Measurements from ENCODE around the gene ITCH. TPM values are rescaled to one million over a fixed set of nuclear protein-coding genes. Genes with fewer than 3 reads are reported as not detected.
A peak's percentile ranks its signal among the peaks of the same experiment; 100 is the strongest.

Gene ITCH
- total RNA-seq, 1 donor from 2014 or later: 110 TPM

DNA sequence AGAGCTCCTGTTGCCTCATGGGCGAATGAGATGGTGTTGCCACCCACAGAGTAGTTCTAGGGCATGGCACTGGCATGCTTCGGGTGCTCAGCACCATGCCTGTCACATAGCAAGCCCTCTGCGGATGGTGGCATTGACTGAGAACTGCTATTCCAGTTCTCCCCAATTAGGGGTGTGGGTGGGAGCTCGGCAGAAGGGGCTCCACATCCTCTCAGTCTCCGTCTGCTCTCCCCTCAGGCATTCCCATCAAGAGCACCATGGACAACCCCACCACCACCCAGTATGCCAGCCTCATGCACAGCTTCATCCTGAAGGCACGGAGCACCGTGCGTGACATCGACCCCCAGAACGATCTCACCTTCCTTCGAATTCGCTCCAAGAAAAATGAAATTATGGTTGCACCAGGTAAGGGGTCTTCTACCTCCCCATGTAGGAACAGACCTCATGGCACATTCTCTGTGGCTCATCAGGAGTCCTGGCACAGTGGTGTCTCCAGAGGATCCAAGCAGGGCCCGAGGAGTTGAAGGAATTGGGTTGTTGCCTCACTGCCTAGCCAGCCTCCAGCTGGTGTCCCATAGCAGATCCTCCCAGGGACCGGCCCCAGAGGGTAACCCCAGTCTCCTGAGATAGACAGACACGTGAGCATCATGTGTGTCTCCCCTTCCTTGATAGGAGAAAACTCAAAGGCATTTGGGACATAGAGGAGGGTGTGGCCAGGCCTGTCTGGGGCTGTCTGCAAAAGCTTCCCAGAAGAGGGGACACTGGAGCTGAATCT, 171.5 kb downstream of the ITCH start:
- no peak for DNase-seq

DNA sequence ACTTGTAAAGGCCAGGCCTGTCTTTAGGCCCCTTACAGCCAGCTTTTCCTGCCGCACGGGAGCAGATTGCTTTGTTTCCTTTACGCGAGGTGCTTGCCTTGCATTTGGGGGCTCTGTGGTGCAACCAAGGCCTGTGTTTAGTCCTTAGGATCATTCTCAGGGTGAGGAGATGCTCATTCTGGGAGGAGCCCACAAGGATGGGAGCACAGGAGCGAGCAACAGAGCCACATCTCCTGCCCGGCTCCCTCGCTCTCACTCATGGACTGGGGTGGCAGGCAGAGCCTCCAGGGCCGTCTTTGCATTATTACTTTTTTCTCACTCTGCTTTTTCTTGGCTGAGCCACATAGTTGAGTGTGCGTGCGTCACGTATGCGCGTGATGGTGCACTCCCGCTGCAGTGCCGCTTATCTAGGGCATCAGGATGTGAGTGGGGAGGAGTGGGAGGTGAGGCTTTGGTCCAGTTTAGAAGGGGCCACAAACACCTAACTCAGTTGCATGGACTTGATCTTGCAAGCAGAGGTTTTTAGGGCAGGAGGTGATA, 172.3 kb downstream of the ITCH start:
- DNase-seq: peak; percentile 36

DNA sequence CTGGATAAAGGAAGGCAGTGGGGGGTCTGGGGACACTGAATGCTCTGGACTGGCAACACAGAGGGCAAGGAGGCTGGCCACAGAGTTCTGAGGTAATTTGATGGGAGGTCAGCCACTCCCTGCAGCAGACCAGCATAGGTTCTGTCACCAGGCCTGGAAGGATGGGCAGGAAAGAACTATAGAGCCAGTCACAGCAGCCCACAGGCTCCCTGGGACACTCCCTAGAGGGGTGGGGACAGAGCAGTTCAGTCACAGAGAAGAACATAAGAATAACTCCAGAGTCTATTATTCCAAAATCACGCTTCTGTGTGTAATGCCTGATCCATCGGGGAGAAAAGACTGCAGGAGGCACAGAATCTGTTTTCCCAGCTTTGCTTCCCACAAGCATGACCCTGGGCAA, 172.8 kb downstream of the ITCH start:
- no peak for DNase-seq

DNA sequence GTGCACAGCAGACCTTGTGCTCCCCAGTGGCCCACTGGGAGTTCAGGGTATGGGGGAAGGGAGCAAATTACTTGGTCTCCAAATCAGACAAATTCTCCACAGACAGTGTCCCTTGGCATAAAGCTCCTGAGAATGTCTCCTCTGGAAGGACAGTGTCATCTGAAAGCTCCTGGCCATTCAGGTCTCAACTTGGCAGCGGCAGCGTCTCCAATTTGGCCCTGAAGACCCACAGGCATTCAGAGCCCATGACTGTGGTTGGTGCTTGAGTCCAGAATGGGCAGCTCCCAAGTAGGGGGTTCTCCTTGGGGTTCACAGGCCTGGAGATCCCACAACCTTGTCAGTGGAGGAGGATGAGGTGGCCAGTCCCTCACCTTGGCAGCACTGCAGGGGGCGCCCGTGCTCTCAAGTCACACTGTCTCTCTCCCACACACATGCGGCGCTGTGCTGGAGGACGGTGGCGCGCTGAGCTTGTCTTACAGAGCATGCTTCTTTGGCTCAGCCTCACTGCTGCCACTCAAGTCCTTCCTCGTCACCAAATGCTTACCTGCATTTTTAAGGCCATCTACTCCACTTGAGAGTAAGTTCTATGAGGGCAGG, 173.8 kb downstream of the ITCH start:
- peak; percentile 28 for DNase-seq

DNA sequence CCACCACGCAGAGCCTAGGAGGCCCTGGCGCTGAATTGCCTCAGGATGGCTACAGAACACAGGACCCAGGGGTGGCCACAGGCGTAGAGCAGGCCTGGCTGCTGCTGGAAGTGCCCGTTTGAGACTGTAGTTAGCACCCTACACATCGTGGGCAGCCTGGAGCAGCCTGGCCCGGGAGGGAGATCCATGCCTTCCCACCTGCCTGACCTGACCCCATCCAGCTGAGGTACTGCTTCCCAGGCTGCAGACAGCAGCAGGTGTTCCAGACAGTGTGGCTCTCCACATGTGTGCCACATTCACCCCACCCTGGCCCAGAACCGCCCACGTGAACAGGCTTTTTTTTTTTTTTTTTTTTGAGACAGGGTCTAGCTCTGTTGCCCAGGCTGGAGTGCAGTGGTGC, 174.6 kb downstream of the ITCH start:
- no peak for DNase-seq

DNA sequence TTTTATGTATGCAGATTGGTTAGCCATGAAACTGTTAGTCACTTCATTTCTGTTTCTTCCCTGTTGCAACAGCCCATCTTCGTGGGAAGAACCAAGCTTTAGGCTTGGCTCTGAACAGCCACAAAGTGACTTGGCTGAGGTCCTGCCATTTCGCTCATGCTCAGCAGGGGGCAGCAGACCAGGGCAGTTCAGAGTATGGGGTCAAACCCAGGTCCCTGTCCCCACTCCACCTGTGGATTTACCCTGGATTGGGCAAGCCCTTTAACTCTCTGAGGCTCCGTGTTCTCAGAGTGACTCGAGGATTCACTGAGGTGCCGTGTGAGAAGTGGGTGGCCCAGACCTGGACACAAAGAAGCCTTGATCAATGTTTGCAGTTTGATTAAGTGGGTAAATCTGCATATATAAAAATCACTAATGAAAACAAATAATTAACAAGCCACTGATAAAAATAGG, 175.6 kb downstream of the ITCH start:
- DNase-seq: no peak

DNA sequence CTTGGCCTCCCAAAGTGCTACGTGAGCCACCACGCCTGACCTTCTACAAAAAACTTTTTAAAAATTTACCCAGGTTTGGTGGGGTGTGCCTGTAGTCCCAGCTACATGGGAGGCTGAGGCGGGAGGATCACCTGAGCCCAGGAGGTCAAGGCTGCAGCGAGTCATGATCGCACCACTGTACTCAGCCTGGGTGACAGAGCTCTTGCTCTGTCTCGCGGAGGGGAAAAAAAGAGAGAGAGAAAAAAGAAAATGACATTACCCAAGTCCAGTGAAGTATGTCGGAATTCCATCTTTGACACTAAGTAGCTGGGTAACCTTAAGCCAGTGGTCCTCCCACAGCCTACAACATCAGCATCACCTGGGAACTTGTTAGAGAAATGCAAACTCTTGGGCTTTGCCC, 176.7 kb downstream of the ITCH start:
- DNase-seq: no peak

DNA sequence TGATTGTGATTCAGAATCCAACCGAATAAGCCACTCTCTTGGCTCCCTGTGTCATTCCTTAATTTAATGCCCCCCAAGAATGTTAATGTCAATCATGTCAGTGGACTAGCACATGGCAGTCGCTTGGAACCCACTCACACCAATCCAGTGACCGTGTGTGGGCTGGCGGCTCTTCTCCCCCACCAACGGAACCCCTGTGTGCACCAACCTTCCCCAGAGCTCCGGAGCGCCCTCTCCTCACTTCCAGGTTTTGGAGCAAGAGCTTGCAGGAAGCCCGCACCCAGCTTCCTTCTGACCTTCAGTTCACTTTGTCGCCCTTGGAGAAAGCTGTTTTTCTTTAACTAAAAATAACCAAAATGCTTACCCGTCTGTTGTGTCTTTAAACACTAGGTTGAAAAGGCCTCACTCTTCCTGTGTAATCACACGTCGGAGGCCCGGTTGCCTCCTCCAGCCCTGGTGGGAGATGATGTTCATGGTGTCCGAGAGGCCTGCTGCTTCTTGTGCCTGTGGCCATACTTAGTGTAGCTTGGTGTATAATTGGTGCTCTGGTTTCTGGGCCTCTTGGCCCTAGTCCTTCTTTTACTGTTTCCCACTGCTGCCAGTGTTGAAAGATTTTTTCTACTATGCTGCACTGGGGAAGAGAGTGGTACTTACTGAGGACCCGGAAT, 177.7 kb downstream of the ITCH start:
- no peak for DNase-seq

DNA sequence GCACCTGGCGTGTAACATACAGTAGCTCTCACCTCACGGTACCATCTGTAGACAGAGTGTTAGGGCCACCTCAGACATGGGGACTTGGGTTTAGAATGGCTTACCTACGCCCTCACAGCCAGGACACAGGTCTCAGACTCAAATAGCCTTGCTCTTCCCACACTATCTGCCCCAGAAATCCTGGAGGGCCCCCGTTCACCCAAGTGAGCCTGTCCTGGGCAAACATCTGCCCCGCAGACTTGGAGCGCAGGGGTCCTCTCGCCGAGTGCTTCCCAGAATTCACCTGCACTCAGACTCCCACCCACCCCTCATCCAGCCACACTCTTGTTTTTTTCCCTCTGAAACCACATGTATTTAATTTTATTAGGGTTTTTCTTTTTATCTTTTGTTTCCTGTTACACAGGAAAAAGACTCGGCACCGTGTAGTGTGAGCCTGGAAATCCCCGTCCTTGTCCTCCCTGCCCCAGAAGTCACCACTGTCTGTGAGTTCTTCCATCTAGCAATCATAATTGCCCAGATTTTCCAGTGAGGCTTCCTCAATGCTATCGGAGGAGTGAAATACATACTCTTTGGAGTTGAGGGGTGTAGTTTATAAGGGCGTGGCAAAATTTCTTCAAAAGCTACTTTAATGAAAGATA, 178.3 kb downstream of the ITCH start:
- DNase-seq: no peak

DNA sequence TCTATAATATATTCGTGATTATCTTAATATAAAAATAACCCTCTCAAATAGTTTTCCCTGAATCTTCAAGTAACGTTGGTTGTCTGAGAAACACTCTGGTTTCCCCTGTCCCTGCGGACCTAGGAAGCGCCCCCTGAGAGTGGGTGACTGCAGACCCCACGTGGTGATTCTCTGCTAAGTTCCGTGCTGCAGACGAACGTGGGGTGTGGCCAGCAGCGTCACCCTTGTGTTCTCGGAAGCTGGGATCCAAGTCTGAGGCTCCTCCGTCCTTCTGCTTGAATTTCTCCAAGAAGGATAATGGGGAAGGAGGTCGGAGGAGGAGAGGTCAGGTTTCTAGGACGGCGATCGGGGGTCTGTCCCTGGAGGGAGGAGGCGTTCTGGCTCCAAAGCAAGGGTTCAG, 178.8 kb downstream of the ITCH start:
- no peak for DNase-seq

DNA sequence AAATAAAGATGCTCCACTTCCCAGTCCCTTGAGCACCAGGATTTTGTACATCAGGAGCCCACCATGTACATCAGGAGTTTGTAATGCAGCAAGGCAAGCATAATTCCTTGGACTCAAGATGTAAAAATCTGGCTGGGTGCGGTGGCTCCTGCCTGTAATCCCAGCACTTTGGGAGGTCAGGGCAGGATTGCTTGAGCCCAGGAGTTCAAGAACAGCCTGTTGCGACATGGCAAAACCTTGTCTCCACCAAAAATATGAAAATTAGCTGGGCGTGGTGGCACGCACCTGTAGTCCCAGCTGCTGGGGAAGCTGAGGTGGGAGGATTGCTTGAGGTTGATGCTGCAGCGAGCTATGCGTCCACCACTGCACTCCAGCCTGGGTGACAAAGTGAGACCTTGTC, 179.4 kb downstream of the ITCH start:
- no peak for DNase-seq

DNA sequence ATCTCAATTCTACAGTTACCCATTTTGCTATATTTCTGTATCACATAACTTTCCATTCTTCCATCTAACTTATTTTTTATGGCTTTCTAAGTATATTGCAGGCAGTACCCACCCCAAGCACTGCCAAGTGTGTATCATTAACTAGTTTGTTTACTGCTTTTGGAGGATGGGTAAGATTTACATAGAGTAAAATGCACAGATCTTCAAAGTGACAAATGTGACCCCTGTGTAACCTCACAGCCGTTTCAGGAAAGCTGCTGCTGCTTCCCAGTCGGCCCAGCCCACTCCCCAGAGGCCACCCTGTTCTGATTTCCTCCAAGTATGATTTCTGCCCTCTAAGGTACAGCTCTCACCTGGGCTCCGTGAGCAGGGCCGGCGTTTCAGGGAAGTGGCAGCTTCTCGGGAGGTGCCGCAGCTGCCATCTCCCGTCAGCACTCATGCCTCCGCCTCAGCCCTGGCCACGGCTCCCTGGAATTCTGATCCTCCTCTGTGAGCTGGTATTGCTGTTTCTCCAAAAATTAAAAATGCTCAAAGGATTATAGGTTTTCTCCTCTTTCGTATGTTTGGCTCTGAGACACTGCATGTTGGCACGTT, 180.5 kb downstream of the ITCH start:
- DNase-seq: no peak

DNA sequence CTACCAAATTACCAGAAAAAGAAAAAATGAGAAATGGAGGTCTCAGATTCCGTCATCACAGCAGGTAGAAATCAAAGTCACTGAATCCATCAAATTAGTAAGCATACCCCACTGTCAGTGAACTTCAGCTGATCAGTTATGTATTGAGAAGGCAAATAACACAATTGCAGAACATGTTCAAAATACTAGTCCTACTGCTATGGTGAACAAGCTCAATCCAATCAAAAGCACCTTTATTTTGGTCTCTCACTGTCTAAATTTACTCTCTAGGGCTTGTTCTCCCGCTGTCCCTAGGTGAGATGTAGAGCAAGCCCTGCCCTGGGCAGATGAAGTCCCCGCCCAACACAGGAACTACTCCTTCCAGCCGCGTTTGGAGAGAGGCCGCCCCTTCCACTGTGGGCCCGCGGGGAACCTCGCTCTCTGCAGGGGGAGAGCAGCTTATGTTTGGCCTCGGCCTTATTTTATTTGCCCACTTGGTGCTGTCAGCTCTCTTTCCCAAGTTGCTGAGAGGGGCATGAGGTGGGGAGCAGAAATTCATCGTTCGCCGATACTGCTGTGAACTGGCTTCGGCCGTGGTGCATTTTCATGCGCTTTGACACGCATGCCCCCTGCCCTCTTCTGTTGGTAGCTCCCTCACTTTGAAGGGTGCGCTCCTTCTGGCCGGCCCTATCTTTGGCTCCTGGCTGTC, 181.2 kb downstream of the ITCH start:
- no peak for DNase-seq

DNA sequence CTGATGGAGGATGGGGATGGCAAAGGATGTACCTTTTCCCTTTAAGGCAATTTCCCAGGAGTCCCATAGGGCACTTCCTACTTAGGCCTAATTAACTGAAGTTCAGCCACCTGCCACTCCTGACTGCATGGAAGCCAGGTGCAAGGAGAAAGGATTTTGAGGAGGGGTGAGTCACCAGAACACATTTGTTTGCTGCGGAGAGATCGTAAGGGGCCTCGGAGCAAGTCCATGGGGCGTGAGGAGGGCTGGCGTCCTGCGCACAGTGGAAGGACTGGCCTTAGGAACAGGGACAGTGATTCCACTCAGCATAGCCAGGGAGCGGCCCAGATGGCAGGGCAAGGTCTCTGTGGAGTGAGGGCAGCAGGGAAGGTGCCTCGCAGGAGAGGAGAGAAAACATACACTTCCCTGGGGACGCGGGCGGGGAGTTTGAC, 183.7 kb downstream of the ITCH start:
- DNase-seq: no peak

DNA sequence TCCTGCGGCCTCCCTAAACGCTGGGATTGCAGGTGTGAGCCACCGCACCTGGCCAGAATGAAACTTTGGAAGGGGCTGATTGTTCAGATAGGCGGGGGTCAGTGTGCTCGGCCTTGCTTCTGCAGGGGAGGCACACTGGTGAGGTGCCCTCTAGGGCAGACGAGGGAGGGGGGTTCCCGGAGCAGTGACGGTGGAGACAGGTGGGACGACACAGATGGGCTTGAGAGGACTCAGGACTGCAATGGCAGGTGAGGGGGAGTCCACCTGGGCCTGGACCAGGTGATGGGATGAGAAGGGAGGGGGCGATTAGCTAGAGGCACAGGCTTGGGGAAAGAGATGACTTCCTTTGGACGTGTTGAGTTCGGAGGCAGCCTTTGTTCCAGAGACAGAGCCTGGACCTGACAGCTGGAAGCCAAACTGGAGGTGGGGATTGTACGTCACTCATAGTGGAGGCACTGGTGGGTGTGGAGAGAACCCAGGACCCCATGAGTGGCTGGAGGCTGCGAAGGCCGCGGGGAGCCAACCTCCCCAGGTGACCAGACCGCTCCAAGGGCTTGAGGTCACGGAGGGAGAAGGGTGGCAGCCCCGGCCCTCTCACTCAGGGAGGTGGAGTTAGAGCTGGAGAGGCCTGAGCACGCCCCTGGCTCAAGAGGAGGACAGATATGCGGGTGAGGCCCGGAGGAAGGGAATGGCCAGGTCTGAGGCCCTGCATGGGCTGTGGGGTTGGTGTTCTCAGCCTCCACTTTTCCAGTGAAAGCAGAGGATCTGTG, 185.0 kb downstream of the ITCH start:
- DNase-seq: no peak

DNA sequence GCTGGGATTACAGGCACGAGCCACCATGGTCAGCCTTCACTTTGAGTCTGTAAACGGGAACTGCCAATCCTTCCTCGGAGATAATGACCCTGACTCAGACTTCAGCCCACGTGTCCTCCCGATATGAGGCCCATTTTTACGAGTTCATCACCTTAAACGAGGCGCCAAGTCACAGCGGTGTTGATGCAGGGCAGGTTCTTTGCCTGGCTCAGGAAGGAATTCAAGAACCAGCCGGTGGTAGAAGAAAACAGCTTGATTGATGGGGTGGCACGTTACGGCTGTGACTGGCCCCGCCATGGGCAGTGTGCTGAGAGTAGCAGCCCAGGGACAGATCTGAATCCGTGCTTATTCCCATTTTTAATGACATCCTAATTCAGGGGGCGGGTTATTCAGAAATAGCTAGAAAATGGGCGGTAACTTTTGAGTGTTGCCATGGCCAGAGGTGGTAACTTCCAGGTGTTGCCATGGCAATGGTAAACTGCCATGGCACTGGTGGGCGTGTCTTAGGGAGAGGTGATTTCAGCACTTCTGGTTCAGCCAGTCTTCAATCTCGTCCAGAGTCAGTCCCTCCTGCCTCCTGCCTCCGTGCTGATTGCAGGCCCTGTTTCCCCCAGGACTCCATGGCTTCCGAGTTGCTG, 186.3 kb downstream of the ITCH start:
- DNase-seq: no peak

DNA sequence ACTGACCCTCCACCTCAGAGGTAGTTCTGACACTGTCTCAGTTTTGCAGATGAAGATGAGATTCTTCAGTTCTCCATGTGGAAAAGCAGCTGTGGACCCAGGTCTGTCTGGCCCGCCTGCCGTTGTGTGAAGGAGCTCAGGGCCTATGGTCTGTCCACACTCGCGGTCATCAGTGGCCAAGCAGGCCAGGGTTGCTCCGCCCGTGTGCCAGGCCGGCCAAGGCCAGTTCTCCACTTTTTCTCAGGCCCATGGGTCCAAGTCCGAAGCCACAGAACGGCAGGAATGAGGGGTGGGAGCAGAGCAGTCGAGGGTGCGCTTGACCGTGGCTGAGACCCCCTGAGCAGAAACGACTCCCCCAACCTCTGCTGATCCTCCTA, 186.8 kb downstream of the ITCH start:
- no peak for DNase-seq

DNA sequence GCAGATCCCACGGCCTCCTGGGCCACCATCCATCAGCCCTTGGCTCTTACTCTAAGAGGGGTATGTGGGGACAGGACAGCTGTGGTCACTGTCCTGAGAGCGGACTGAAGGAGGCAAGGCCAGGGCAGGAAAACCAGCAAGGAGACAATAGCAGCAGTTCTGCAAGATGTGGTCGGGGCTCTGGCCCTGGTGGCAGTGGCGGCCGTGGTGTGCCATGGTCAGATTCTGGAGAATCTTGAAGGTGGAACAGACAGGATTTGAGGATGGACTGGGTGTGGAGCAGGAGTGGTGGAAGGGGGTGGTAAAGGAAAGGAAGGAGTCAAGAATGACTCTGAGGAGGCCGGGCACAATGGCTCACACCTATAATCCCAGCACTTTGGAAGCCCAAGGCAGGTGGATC, 189.5 kb downstream of the ITCH start:
- DNase-seq: no peak

DNA sequence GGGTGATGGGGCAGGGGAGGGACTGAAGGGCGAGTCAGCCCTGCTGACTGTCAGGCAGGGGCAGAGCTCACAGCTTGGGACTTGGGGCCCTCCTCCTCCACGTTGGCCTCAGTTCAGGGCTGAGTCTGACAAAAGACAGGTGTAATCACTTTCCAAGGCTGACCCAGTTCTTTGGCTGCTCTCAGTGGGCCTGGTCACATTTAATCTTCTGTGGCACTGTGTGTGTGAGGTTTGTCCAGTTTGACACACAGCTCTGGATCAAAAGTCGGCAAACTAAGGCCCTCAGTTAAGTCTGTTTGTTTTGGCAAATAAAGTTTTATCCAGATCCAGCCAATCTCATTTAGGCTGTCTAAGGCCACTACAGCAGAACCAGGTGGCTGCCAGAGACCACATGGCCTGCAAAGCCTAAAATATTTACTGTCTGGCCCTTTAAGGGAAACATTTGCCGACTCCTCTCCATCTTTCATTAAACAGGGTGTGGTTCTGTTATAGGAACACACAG, 190.3 kb downstream of the ITCH start:
- DNase-seq: no peak

DNA sequence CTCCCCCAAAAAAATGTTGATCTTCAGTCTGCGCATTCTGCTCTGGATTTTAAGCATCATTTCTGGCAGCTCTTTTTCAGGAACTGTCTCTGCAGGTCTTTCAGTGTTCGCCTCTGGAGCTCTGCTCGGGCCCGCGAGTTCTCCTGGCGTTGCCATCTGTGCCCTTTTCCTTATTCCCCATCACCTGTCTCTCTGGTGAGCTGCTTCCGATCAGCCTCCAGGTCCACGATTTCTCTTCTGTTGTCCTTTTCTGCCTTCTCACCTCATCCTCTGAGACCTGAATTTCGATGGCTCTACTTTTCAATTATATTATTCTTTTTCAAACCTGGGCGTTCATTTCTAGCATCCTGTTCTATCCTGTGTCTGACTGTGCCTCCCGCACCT, 194.9 kb downstream of the ITCH start:
- no peak for DNase-seq
